A673 (cell line): ENCODE results near the gene NGEF. TPM values are rescaled to one million over a fixed set of nuclear protein-coding genes. Genes with fewer than 3 reads are reported as not detected.

Source experiments
- BruUV-seq: library from RNA; stranded (reverse); fragments of 400-500 nt; replicated peaks from 2 replicates; lab custom pipeline; 2021; lab: Mats Ljungman, UMichigan
- CTCF ChIA-PET: fragments of 300-600 bp; sonication (Branson Sonifier 250); formaldehyde crosslinking; loops from one replicate; lab custom pipeline; 2022; ENCODE audit warnings: antibody characterized with exemption; lab: Charles Lee
- POLR2A ChIA-PET: fragments of 300-600 bp; sonication (Branson Sonifier 250); formaldehyde crosslinking; loops from one replicate; lab custom pipeline; 2022; ENCODE audit warnings: antibody characterized with exemption; ENCODE audit not compliant: low non-redundant PET; lab: Charles Lee
- DNase-seq: peaks from one replicate; pipeline ENCODE4 v3.0.0-alpha.2; 2015; ENCODE audit warnings: low spot score
- H3K27ac ChIP-seq: fragments of 200-600 bp; sonication (generic); 2 replicates; pipeline ENCODE4 v1.5.1; 2016; ENCODE audit warnings: mixed run types, low read depth, mild to moderate bottlenecking, mixed read lengths, antibody characterized with exemption, low read length; ENCODE audit not compliant: poor library complexity, severe bottlenecking
- H3K27me3 ChIP-seq: fragments of 200-600 bp; sonication (generic); replicated peaks from 2 replicates; pipeline ENCODE4 v1.6.1; 2017; ENCODE audit warnings: mixed run types, low read depth, mild to moderate bottlenecking, mixed read lengths, antibody characterized with exemption, low read length; ENCODE audit not compliant: insufficient read depth, poor library complexity
- H3K36me3 ChIP-seq: fragments of 200-600 bp; sonication (generic); 2 replicates; pipeline ENCODE4 v1.6.1; 2016; ENCODE audit warnings: mixed run types, mild to moderate bottlenecking, mixed read lengths, antibody characterized with exemption, low read length; ENCODE audit not compliant: insufficient read depth, poor library complexity, severe bottlenecking
- H3K4me1 ChIP-seq: fragments of 200-600 bp; sonication (generic); 2 replicates; pipeline ENCODE4 v1.6.1; 2017; ENCODE audit warnings: mixed run types, mild to moderate bottlenecking, mixed read lengths, antibody characterized with exemption, low read length; ENCODE audit not compliant: insufficient read depth, poor library complexity, severe bottlenecking
- H3K4me3 ChIP-seq: fragments of 200-600 bp; sonication (generic); 2 replicates; pipeline ENCODE4 v1.5.1; 2016; ENCODE audit warnings: low read depth, mixed run types, mild to moderate bottlenecking, mixed read lengths, low read length; ENCODE audit not compliant: poor library complexity, severe bottlenecking
- H3K9me3 ChIP-seq: fragments of 200-600 bp; sonication (generic); 2 replicates; pipeline ENCODE4 v1.6.1; 2016; ENCODE audit warnings: mixed run types, low read depth, mild to moderate bottlenecking, mixed read lengths, antibody characterized with exemption, low read length; ENCODE audit not compliant: poor library complexity, severe bottlenecking
- EZH2 ChIP-seq: fragments of 200-600 bp; sonication (generic); IDR thresholded peaks from 2 replicates; pipeline ENCODE4 v1.6.1; 2017; ENCODE audit warnings: borderline replicate concordance, low read depth, mild to moderate bottlenecking, mixed read lengths, antibody characterized with exemption, low read length; ENCODE audit not compliant: poor library complexity, severe bottlenecking
- intact Hi-C: fragments of 100-400 bp; cut with micrococcal nuclease; formaldehyde crosslinking; loops from one replicate; pipeline ENCODE4 v1.10.0; 2022; ENCODE audit not compliant: unreplicated experiment
- total RNA-seq: library from RNA; stranded (reverse); gene quantifications from 2 replicates; pipeline ENCODE4 v1.2.3, GENCODE V29; 2021
- TF ChIP-seq, protein P1 (sequence below): fragments of 300-800, 200-600 bp; sonication (generic); conservative IDR thresholded peaks from 2 replicates; pipeline ENCODE4 v1.5.1; 2017; ENCODE audit warnings: low read depth, mild to moderate bottlenecking, antibody characterized with exemption, low read length, moderate library complexity, mixed read lengths

Gene NGEF
- total RNA-seq, 1 experiment from 2014 or later, result 0.69 TPM

DNA sequence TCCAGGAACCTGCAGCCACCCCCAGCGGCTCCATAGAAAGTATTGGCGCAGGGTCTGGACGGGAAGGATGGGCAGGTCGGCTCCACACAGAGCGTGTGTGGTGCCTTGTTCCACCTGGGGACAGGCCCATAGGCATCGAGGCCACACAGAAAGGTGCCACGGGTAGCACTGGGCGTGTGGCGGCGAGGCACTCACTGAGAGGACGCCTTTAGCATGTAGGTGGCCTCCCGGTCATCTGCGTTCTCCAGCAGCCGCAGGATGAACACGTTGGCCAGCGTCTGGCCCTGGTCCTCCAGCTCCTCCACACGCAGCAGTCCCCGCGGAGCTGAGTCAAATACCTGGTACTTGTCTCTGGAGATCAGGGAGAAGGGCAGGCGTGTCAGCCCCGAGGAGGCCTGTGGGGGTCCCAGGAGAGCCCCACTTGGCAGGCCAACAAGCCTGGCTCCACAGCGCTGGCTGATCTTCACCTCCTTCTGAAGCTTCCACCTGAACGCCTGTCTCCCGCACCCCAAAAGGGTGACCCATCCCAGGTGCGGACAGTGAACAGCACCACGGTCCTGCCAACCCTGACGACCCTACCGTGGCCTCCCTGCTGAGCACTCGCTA is 129.8 kb downstream of the NGEF start:
- DNase-seq, result no peak
- no peak overlapping the region for H3K27ac ChIP-seq
- no peaks in the 10 kb centered on the region for H3K36me3 ChIP-seq
- CTCF ChIA-PET, result no interaction called here
- BruUV-seq, result no TSS peak
- no peaks in the 10 kb centered on the region for H3K4me1 ChIP-seq
- intact Hi-C loops, result no loop called here
- POLR2A ChIA-PET, result no interaction called here
- no peaks in the 10 kb centered on the region for H3K9me3 ChIP-seq
- H3K27me3 ChIP-seq, result no peaks in the 10 kb centered on the region
- TF ChIP-seq, protein P1, sequence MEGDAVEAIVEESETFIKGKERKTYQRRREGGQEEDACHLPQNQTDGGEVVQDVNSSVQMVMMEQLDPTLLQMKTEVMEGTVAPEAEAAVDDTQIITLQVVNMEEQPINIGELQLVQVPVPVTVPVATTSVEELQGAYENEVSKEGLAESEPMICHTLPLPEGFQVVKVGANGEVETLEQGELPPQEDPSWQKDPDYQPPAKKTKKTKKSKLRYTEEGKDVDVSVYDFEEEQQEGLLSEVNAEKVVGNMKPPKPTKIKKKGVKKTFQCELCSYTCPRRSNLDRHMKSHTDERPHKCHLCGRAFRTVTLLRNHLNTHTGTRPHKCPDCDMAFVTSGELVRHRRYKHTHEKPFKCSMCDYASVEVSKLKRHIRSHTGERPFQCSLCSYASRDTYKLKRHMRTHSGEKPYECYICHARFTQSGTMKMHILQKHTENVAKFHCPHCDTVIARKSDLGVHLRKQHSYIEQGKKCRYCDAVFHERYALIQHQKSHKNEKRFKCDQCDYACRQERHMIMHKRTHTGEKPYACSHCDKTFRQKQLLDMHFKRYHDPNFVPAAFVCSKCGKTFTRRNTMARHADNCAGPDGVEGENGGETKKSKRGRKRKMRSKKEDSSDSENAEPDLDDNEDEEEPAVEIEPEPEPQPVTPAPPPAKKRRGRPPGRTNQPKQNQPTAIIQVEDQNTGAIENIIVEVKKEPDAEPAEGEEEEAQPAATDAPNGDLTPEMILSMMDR, result no peak
- no peak for TF ChIP-seq EZH2
- no peak overlapping the region for H3K4me3 ChIP-seq

- TF ChIP-seq, protein P1, result no peak
- TF ChIP-seq EZH2, result no peak
- no peak for DNase-seq
- no peaks in the 10 kb centered on the region for H3K9me3 ChIP-seq
- ChIA-PET CTCF (no interaction called here), POLR2A (no interaction called here)
- intact Hi-C loops, result no loop called here
- H3K36me3 ChIP-seq, result no peaks in the 10 kb centered on the region
- H3K27ac ChIP-seq, result no peak overlapping the region
- H3K4me3 ChIP-seq, result no peak overlapping the region
- no peaks in the 10 kb centered on the region for H3K27me3 ChIP-seq
- H3K4me1 ChIP-seq, result no peaks in the 10 kb centered on the region
- BruUV-seq, result no TSS peak
These were observed 130.4 kb downstream of the NGEF start for GRCh38 chr2:232882505-232883115.

GRCh38 chr2:232882085-232882484 is 131.0 kb downstream of the NGEF start:
- intact Hi-C loops, result no loop called here
- POLR2A ChIA-PET, result no interaction called here
- TF ChIP-seq, protein P1, result no peak
- TF ChIP-seq EZH2, result no peak
- no TSS peak for BruUV-seq
- Histone ChIP-seq H3K27ac (no peak overlapping the region), H3K4me1 (no peaks in the 10 kb centered on the region), H3K4me3 (no peak overlapping the region), H3K9me3 (no peaks in the 10 kb centered on the region), H3K27me3 (no peaks in the 10 kb centered on the region), H3K36me3 (no peaks in the 10 kb centered on the region)
- no peak for DNase-seq
- CTCF ChIA-PET, result no interaction called here
